HepG2 (cell line): ENCODE measurements around the gene SYT9. TPM values are rescaled to one million over a fixed set of nuclear protein-coding genes. Genes with fewer than 3 reads are reported as not detected.

ENCODE experiments used
- ATAC-seq: fragments of 200-7000 bp; cut with Tn5 transposase; 3 replicates; pipeline ENCODE4 v1.9.1; 2020; ENCODE audit warnings: mild to moderate bottlenecking, moderate library complexity
- BruUV-seq: library from RNA; stranded (reverse); fragments of 400-500 nt; replicated peaks from 2 replicates; lab custom pipeline; 2021; lab: Mats Ljungman, UMichigan
- CTCF ChIA-PET: fragments of 300-600 bp; formaldehyde crosslinking; extraction: SDS; loops from one replicate; lab custom pipeline; 2021; ENCODE audit warnings: low total read pairs, inconsistent platforms, low intra/inter-chr PET ratio; lab: Yijun Ruan, JAX
- POLR2A ChIA-PET: fragments of 350-600 bp; sonication (Branson Sonifier 250); formaldehyde crosslinking; loops from one replicate; lab custom pipeline; 2020; ENCODE audit warnings: antibody characterized with exemption, inconsistent platforms; lab: Yijun Ruan, JAX
- DNase-seq: peaks from one replicate; pipeline ENCODE4 v3.0.0-alpha.2; 2015; ENCODE audit warnings: low spot score
- FAIRE-seq: peaks from 3 replicates; lab custom pipeline; 2011; peaks lifted over from hg19 to GRCh38; lab: Jason Lieb, UNC
- H2AFZ ChIP-seq: one replicate; pipeline ENCODE4 v1.6.1; 2011; ENCODE audit warnings: low read length, inconsistent platforms
- H3K27ac ChIP-seq: fragments of 300-600 bp; 3 replicates; pipeline ENCODE4 v1.8.0; 2011; ENCODE audit warnings: mixed run types, mild to moderate bottlenecking, mixed read lengths, low read length, inconsistent platforms; ENCODE audit not compliant: insufficient read depth; ENCODE audit errors: extremely low read length
- H3K27me3 ChIP-seq, 2 experiments: fragments of 200-600 bp in 1 of 2; 2 replicates in 1 of 2; 3 replicates in 1 of 2; pipeline versions ENCODE4 v1.6.0 to v1.8.0; 2011; ENCODE audit warnings: low read length in 2 of 2, mild to moderate bottlenecking in 2 of 2, moderate library complexity in 2 of 2, inconsistent platforms in 1 of 2; ENCODE audit not compliant: insufficient read depth in 2 of 2, control insufficient read depth in 1 of 2
- H3K36me3 ChIP-seq, 2 experiments: fragments of 200-600 bp in 1 of 2; replicated peaks in 1 of 2; 2 replicates in 1 of 2; 3 replicates in 1 of 2; pipeline versions ENCODE4 v1.5.1 to v1.8.0; 2011; ENCODE audit warnings: low read length in 2 of 2, inconsistent platforms in 1 of 2; ENCODE audit not compliant: insufficient read depth in 2 of 2, control insufficient read depth in 1 of 2
- H3K4me1 ChIP-seq: 2 replicates; pipeline ENCODE4 v1.5.1; 2012; ENCODE audit warnings: low read length, inconsistent platforms; ENCODE audit not compliant: insufficient read depth
- H3K4me2 ChIP-seq: 2 replicates; pipeline ENCODE4 v1.6.0; 2011; ENCODE audit warnings: low read depth, low read length, inconsistent platforms
- H3K4me3 ChIP-seq, 3 experiments: fragments of 200-600 bp in 1 of 3; sonication (generic), shearing (Covaris generic) in 1 of 3; replicated peaks in 1 of 3; 2 replicates each; pipeline ENCODE4 v1.5.1; 2011 to 2016; ENCODE audit warnings: low read length in 3 of 3, inconsistent platforms in 2 of 3, low read depth in 2 of 3, mild to moderate bottlenecking in 2 of 3, control low read depth in 1 of 3, mixed read lengths in 1 of 3; ENCODE audit not compliant: insufficient read depth in 1 of 3
- H3K79me2 ChIP-seq: one replicate; pipeline ENCODE4 v1.6.1; 2011; ENCODE audit warnings: low read length, inconsistent platforms; ENCODE audit not compliant: insufficient read depth
- H3K9ac ChIP-seq: 2 replicates; pipeline ENCODE4 v1.6.0; 2011; ENCODE audit warnings: mild to moderate bottlenecking, low read depth, low read length, inconsistent platforms; ENCODE audit not compliant: insufficient read depth
- H3K9me3 ChIP-seq: 2 replicates; pipeline ENCODE4 v1.5.1; 2012; ENCODE audit warnings: mild to moderate bottlenecking, low read length
- H4K20me1 ChIP-seq: 2 replicates; pipeline ENCODE4 v1.6.0; 2011; ENCODE audit warnings: inconsistent platforms, mild to moderate bottlenecking, low read length, moderate library complexity; ENCODE audit not compliant: insufficient read depth
- AKNA ChIP-seq: sonication (generic); formaldehyde crosslinking; IDR thresholded peaks from 2 replicates; pipeline ENCODE4 v1.4.0; 2020; ENCODE audit warnings: missing genetic modification reagents, borderline replicate concordance
- FOXK2 ChIP-seq: fragments of 450-650 bp; IDR thresholded peaks from 2 replicates; pipeline ENCODE4 v1.6.1; 2016
- HHEX ChIP-seq: IDR thresholded peaks from 2 replicates; pipeline ENCODE4 v1.6.1; 2016; ENCODE audit warnings: control low read depth
- HMG20A ChIP-seq: IDR thresholded peaks from 2 replicates; pipeline ENCODE4 v1.6.1; 2016; ENCODE audit warnings: borderline replicate concordance
- KAT8 ChIP-seq: IDR thresholded peaks from 2 replicates; pipeline ENCODE4 v1.6.1; 2016; ENCODE audit warnings: missing genetic modification reagents, missing compliant biosample characterization
- MAFF ChIP-seq: IDR thresholded peaks from 2 replicates; pipeline ENCODE4 v1.6.1; 2011; ENCODE audit warnings: low read depth, low read length, improper control_type of control experiment
- MTERF4 ChIP-seq: sonication (generic); formaldehyde crosslinking; IDR thresholded peaks from 2 replicates; pipeline ENCODE4 v1.8.0; 2023; ENCODE audit warnings: mild to moderate bottlenecking, missing genetic modification reagents
- NAIF1 ChIP-seq: sonication (generic); formaldehyde crosslinking; IDR thresholded peaks from 2 replicates; pipeline ENCODE4 v1.5.0; 2020; ENCODE audit warnings: mild to moderate bottlenecking, missing genetic modification reagents, borderline replicate concordance
- NRL ChIP-seq: sonication (generic); formaldehyde crosslinking; IDR thresholded peaks from 2 replicates; pipeline ENCODE4 v1.5.0; 2020; ENCODE audit warnings: missing genetic modification reagents, mild to moderate bottlenecking, moderate library complexity, borderline replicate concordance
- SATB2 ChIP-seq: sonication (generic); formaldehyde crosslinking; IDR thresholded peaks from 2 replicates; pipeline ENCODE4 v1.5.0; 2020; ENCODE audit warnings: missing genetic modification reagents
- SPEN ChIP-seq: sonication (generic); formaldehyde crosslinking; IDR thresholded peaks from 2 replicates; pipeline ENCODE4 v1.5.1; 2020; ENCODE audit warnings: low read depth, mild to moderate bottlenecking, missing genetic modification reagents
- TAF1 ChIP-seq: sonication (generic); formaldehyde crosslinking; IDR thresholded peaks from 2 replicates; pipeline ENCODE4 v1.4.0; 2020; ENCODE audit warnings: missing genetic modification reagents
- XBP1 ChIP-seq: sonication (generic); formaldehyde crosslinking; IDR thresholded peaks from 2 replicates; pipeline ENCODE4 v1.5.0; 2020; ENCODE audit warnings: missing genetic modification reagents
- ZBTB37 ChIP-seq: sonication (generic); formaldehyde crosslinking; IDR thresholded peaks from 2 replicates; pipeline ENCODE4 v1.4.0; 2020; ENCODE audit warnings: mild to moderate bottlenecking, missing genetic modification reagents
- ZNF761 ChIP-seq: sonication (generic); formaldehyde crosslinking; conservative IDR thresholded peaks from 2 replicates; pipeline ENCODE4 v1.4.0; 2020; ENCODE audit warnings: mild to moderate bottlenecking, missing genetic modification reagents
- WGBS: methylation state at CpG from one replicate; pipeline ENCODE4 v1.1.6; 2017; ENCODE audit warnings: low lambda C conversion rate; 5-methylcytosine and 5-hydroxymethylcytosine counted together
- in situ Hi-C: cut with HindIII; loops from 2 replicates; pipeline ENCODE4 v1.10.0; 2017; ENCODE audit warnings: low pct_unique_long_range_greater_than_20kb; ENCODE audit not compliant: extremely low pct_ligation_motif_present
- intact Hi-C: fragments of 100-400 bp; cut with micrococcal nuclease; formaldehyde crosslinking; loops from one replicate; pipeline ENCODE4 v1.10.0; 2022; ENCODE audit not compliant: unreplicated experiment
- polyA plus RNA-seq, 8 experiments: library from polyadenylated mRNA; depleted of rRNA in 3 of 8; stranded (reverse) in 7 of 8; unstranded in 1 of 8; fragments of >200 nt; fragmentation: Illumina TruSeq in 4 of 8; extraction: Trizol in 4 of 8; gene quantifications; 2 replicates each; pipeline versions ENCODE4 v1.2.1 to v1.2.3, GENCODE V29; 2011 to 2016; ENCODE audit warnings: low read depth in 4 of 8, missing spikeins in 1 of 8, mixed read lengths in 1 of 8; ENCODE audit not compliant: insufficient read depth in 1 of 8
- total RNA-seq, 5 experiments: library from RNA; depleted of rRNA; stranded (reverse); fragments of >200 nt; fragmentation: Illumina TruSeq; extraction: Trizol; gene quantifications; 2 replicates each; pipeline ENCODE4 v1.2.3, GENCODE V29; 2016; ENCODE audit warnings: low read depth in 1 of 5

SYT9 gene
- total and polyA plus RNA-seq, 2 of the 13 experiments (the other 11 are each of a cell fraction or from before 2014, with no cell fraction given) = not detected

GRCh38 chr11:7516475-7516874 is 264.8 kb downstream of the SYT9 start:
- intact Hi-C loops = no loop called here
- CTCF ChIA-PET = no interaction called here
- BruUV-seq = no TSS peak

More at GRCh38 chr11:7516475-7516874, 264.8 kb downstream of the SYT9 start:
- no peaks in the 10 kb centered on the region for H4K20me1 ChIP-seq
- DNase-seq = no peak
- 85% methylated on average over 12 of the region's 12 CpGs for WGBS
- TF ChIP-seq NAIF1 (CRISPR knock-in tag) (no peak), HHEX (no peak), SATB2 (CRISPR knock-in tag) (no peak), SPEN (CRISPR knock-in tag) (no peak), HMG20A (CRISPR knock-in tag) (no peak), ZNF761 (CRISPR knock-in tag) (no peak), ZBTB37 (CRISPR knock-in tag) (no peak), KAT8 (CRISPR knock-in tag) (no peak), MTERF4 (CRISPR knock-in tag) (no peak), FOXK2 (no peak), TAF1 (CRISPR knock-in tag) (no peak), MAFF (no peak), NRL (CRISPR knock-in tag) (no peak), XBP1 (no peak), AKNA (CRISPR knock-in tag) (no peak)
- TF ChIP-seq, all 625 proteins: peak for 0
- H3K27ac ChIP-seq = no peak overlapping the region
- ATAC-seq (no peak), FAIRE-seq (no peak)
- H3K9me3 ChIP-seq = no peaks in the 10 kb centered on the region
- H3K36me3 ChIP-seq = no peaks in the 10 kb centered on the region
- POLR2A ChIA-PET = interaction anchor here (0.9 to 3.3 kb wide), 3 partner anchors 9 to 57 kb away, joined by 3 to 22 read pairs (median 3); no protein-coding TSS in a partner anchor
- peaks cover 52% of the 10 kb centered on the region for H3K4me1 ChIP-seq
- H3K9ac ChIP-seq = no peak overlapping the region; the same call in 1 of the 2 replicates
- H2AFZ ChIP-seq = no peak overlapping the region
- H3K4me2 ChIP-seq = peak overlapping the region; percentile 92
- H3K27me3 ChIP-seq = no peaks in the 10 kb centered on the region; a peak in 2 of 5 replicates
- in situ Hi-C loops = no loop called here
- no peak overlapping the region for H3K4me3 ChIP-seq
- H3K79me2 ChIP-seq = peaks cover 2% of the 10 kb centered on the region
